ENCODE measurements around the gene STAC.

STAC gene

DNA sequence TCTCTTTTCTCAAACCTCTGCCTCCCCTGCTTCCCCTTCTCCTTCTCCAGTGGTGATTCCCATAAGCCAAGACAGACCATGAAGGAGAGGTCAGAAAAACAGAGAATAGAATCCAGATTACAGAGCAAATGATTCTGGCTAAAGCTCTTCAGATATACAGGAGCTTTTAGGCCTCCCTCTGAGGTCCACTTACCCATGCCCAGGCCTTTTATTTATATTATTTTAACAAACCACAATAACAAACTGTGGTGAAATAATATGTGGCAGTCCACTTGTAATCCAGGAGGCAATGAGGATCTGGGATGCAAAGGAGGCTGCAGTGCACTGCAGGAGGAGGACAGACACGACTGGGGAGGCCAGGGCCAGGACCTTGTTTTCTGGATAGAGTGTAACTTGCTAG is 104.1 kb downstream of the STAC start:
- DNase-seq (ENCODE audit: low read depth) = no peak
- H3K4me3 ChIP-seq (ENCODE audit: low read length) = no peak overlapping the region
- TF ChIP-seq, protein P1, sequence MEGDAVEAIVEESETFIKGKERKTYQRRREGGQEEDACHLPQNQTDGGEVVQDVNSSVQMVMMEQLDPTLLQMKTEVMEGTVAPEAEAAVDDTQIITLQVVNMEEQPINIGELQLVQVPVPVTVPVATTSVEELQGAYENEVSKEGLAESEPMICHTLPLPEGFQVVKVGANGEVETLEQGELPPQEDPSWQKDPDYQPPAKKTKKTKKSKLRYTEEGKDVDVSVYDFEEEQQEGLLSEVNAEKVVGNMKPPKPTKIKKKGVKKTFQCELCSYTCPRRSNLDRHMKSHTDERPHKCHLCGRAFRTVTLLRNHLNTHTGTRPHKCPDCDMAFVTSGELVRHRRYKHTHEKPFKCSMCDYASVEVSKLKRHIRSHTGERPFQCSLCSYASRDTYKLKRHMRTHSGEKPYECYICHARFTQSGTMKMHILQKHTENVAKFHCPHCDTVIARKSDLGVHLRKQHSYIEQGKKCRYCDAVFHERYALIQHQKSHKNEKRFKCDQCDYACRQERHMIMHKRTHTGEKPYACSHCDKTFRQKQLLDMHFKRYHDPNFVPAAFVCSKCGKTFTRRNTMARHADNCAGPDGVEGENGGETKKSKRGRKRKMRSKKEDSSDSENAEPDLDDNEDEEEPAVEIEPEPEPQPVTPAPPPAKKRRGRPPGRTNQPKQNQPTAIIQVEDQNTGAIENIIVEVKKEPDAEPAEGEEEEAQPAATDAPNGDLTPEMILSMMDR (conservative IDR thresholded peaks at IDR 0.05; ENCODE audit: low read depth, low read length) = no peak

DNA sequence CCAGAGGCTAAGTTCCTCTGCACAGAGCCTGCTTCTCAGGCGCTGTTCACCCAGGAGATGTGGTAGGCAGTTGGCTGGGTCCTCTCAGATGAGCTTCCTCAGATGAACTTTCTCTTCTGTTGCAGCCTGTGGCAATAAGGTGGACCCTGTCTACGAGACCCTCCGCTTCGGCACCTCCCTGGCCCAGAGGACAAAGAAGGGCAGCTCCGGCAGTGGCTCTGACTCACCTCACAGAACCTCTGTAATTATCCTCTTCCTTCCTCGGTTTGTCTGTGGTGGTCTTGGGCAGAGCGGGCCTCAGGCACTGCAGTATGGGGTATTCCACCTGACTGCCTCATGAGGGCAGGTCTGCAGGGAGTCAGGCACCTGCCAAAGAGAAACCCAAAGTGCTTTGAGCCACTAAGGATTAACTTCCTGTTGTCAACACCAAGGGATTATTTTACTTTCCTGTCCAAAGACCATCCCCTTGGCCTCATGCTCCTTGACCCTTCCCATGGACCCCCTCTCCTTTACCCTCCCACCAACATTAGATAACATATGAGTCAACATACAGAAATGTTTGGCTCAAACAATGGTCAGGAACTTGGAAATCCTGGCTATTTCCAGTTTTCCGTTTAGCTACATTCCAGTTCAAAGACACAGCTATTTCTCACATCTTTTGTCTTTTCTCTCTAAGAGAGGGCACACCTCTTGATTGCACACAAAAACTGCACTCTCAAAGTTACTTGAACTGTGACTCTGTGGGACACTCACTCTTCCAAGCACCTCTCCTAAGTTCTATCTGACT is 105.9 kb downstream of the STAC start:
- TF ChIP-seq, protein P1 (conservative IDR thresholded peaks at IDR 0.05; ENCODE audit: low read depth, low read length) = no peak
- no peak for DNase-seq (ENCODE audit: low read depth)
- H3K4me3 ChIP-seq (ENCODE audit: low read length) = no peak overlapping the region

DNA sequence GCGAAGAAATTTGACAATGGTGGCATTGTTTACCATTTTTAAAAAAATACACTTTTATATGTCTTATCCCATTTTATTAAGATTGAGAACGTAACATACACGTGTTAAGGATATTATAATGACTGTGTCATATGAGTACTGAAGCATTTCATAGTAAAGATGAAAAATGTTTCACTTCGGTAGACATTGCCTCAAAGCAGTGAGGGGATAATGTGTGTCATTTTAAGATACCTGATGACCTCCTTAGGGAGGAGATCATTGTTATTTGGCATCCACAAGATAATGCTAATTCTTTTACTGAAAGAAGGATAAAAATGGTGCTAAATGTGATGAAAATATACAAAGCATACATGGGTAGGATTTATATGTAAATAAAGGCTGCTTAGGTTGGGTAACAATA is 107.3 kb downstream of the STAC start:
- no peak overlapping the region for H3K4me3 ChIP-seq (ENCODE audit: low read length)
- no peak for DNase-seq (ENCODE audit: low read depth)
- TF ChIP-seq, protein P1 (conservative IDR thresholded peaks at IDR 0.05; ENCODE audit: low read depth, low read length) = no peak

GRCh38 chr3:36488077-36488789 is 107.9 kb downstream of the STAC start:
- DNase-seq (ENCODE audit: low read depth) = no peak
- no peak overlapping the region for H3K4me3 ChIP-seq (ENCODE audit: low read length)
- TF ChIP-seq, protein P1 (conservative IDR thresholded peaks at IDR 0.05; ENCODE audit: low read depth, low read length) = no peak

GRCh38 chr3:36489101-36489500 is 108.8 kb downstream of the STAC start:
- DNase-seq (ENCODE audit: low read depth) = no peak
- TF ChIP-seq, protein P1 (conservative IDR thresholded peaks at IDR 0.05; ENCODE audit: low read depth, low read length) = no peak
- H3K4me3 ChIP-seq (ENCODE audit: low read length) = no peak overlapping the region

DNA sequence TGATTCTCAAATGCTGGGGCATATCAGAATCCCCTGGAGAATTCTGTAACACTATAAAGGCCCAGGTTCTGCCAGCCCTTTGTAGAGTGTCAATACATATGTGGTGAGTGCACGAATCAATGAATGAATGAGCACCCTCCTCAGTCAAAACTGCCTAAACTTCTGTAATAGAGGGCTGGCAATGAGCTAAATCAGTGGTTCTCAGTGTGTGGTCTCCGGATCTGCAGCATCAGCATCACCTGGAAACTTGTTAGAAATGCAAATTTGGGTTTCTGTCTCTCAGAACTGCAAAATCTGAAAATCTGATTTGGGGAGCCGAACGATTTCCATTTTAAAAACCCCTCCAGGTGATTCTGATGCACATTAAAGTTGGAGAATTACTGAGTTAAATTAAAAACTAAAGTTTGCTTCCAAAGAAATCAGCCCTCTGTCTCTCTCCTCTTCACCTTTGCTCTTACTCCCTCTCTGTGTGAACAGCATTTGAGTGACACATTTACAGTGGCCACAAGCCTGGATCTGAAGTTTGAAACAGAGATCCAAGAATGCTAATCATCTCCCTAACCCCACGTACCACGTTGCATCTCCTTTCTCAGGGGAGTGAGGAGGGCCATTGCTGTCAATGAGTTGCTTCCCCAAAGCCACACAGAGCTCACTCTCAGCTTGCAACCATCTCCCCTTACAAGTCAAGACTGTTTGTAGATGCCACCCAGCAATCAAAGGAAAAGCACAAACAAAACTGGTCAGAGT is 109.5 kb downstream of the STAC start:
- TF ChIP-seq, protein P1 (conservative IDR thresholded peaks at IDR 0.05; ENCODE audit: low read depth, low read length) = no peak
- no peak overlapping the region for H3K4me3 ChIP-seq (ENCODE audit: low read length)
- DNase-seq (ENCODE audit: low read depth) = no peak

All from retinal pigment epithelial cell (primary cell).